Measurements from ENCODE around the gene ENOX1. TPM values are rescaled to one million over a fixed set of nuclear protein-coding genes. Genes with fewer than 3 reads are reported as not detected.

ENOX1 gene
- total RNA-seq, 2 experiments from 2014 or later, result 2.4 TPM; not detected in 1

DNA sequence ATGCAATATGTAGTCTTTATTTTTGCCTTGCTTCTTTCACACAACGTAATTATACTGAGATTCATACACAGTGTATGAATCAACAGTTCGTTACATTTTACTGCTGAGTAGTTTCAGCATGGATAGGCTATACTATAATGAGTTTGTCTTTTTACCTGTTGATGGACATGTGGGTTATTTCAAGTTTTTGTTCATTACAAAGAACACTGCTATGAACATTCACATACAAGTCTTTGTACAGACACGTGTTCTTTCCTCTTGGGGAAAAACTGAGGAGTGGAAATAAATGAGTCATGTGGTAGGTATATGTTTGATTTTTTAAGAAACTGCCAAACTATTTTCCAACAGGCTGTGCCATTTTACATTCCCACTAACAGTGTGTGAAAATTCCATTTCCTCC lies 35.1 kb downstream of the ENOX1 start:
- DNase-seq, result no peak
- H3K27me3 Mint-ChIP-seq, result peaks cover 41% of the 10 kb centered on the region
- H3K27ac Mint-ChIP-seq, result no peak overlapping the region
- no peak overlapping the region for H3K4me3 Mint-ChIP-seq
- no peaks in the 10 kb centered on the region for H3K9me3 Mint-ChIP-seq (ENCODE audit: low read depth)
- H3K4me1 Mint-ChIP-seq, result no peaks in the 10 kb centered on the region
- H3K36me3 Mint-ChIP-seq, result no peaks in the 10 kb centered on the region
- ATAC-seq, result no peak
- CTCF ChIA-PET, result no interaction called here

DNA sequence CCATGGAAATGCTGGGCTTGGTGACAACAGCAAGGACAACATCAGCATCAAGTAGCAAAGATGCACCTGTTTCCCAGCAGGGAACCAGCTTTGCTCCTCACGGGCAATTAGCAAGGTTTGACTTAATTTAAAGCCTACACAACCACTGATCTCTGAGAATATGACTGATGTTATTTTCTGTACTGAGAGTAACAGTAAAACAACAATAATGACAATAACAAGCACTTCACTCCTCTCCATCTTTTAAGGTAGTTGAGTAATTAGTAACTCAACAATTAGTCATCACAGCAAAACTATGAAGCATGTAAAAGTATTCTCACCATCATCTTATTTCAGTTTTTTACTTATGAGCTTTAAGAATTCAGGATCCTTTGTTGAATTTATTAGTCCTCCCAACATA lies 37.3 kb downstream of the ENOX1 start:
- Mint-ChIP-seq H3K27me3 (peaks cover 41% of the 10 kb centered on the region), H3K4me1 (no peaks in the 10 kb centered on the region), H3K4me3 (no peak overlapping the region), H3K27ac (no peak overlapping the region), H3K9me3 (ENCODE audit: low read depth) (no peaks in the 10 kb centered on the region), H3K36me3 (no peaks in the 10 kb centered on the region)
- DNase-seq (no peak), ATAC-seq (no peak)
- CTCF ChIA-PET, result no interaction called here

DNA sequence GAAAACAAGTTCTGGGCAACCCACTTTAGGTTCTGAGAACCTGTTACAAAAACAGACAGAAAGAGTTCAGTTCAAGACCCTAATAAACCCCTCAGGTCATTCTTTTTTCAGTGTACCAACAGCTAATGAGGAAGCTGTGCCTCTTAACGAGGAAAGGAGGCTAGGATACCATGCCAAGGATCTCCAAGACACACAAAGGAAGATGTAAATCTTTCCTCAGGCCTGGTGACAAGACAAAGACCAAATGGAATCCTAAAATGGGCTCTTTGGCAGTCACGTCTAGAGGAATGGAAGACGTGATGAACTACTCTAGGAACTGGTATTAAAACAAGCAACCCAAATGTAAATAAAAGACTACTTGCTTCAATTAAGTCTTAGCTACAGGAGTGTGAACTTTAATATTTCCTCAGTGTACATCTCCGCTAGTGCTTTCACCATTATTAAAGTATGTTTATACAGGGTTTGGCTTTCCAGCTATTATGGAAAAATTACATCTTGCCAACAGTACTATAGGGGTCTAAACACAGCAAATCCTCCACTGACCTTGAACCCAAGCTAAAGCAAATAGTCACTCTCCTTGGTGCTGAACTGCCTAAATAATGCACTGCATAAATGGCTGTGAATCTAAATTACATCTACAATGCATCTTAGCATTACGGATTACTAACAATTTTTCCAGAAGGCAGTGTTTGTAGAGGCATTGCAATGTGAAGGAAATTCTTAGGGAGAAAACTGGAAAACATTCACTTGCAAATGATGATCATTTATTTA lies 42.3 kb downstream of the ENOX1 start:
- H3K9me3 Mint-ChIP-seq (ENCODE audit: low read depth), result no peaks in the 10 kb centered on the region
- no peak overlapping the region for H3K4me3 Mint-ChIP-seq
- no peak for ATAC-seq

DNA sequence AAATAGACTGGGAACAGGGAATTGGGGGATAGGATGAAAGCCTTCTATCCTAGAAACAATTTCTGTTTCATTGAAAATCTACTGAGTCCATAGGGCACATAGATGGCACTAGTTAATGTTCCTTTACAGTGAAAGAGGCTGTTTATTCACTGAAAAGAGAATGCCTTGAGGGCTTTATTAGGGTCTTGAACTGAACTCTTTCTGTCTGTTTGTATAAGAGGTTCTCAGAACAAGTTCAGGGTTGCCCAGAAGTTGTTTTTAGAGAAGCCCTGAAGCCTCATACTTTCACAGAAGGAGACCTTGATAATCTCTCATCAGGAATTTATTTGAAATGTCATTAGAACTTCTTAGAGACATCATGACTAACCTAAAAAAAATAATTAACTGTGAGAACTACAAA lies 43.9 kb downstream of the ENOX1 start:
- DNase-seq, result no peak
- no peaks in the 10 kb centered on the region for H3K4me1 Mint-ChIP-seq
- CTCF ChIA-PET, result no interaction called here
- ATAC-seq, result no peak
- no peak overlapping the region for H3K4me3 Mint-ChIP-seq
- peaks cover 17% of the 10 kb centered on the region for H3K27me3 Mint-ChIP-seq
- H3K9me3 Mint-ChIP-seq (ENCODE audit: low read depth), result no peaks in the 10 kb centered on the region
- no peaks in the 10 kb centered on the region for H3K36me3 Mint-ChIP-seq
- H3K27ac Mint-ChIP-seq, result no peak overlapping the region

More for the DNA sequence above, 42.3 kb downstream of the ENOX1 start:
- Mint-ChIP-seq H3K27me3 (peaks cover 28% of the 10 kb centered on the region), H3K36me3 (no peaks in the 10 kb centered on the region), H3K27ac (no peak overlapping the region), H3K4me1 (no peaks in the 10 kb centered on the region)
- no peak for DNase-seq
- CTCF ChIA-PET, result no interaction called here

DNA sequence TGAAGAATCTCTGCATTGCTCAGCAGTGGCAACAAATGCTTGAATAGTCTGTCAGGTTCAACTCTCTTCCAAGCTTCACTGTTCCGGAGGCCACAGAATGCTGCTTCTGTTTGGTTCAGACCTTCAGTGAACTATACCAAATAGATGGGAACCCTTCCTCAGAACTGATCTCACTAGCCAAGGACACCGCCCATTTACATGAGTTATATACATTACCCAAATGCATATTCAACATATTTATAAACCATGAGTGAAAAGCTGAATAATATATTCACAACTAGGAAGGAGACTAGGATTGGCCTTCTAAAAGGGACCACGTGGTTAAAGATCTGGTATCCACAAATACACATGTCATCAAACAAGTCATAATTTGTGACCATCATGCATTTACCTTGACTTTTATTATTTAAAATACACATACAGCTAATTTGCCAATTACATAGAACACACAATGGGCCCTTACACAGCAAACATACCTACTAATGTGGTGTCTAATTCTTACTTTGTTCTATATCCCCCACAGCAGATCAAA lies 49.3 kb downstream of the ENOX1 start:
- no peak for ATAC-seq
- CTCF ChIA-PET, result no interaction called here
- Mint-ChIP-seq H3K27me3 (peaks cover 18% of the 10 kb centered on the region), H3K9me3 (ENCODE audit: low read depth) (no peaks in the 10 kb centered on the region), H3K27ac (no peak overlapping the region), H3K4me1 (no peaks in the 10 kb centered on the region), H3K36me3 (no peaks in the 10 kb centered on the region), H3K4me3 (no peak overlapping the region)
- DNase-seq, result no peak

DNA sequence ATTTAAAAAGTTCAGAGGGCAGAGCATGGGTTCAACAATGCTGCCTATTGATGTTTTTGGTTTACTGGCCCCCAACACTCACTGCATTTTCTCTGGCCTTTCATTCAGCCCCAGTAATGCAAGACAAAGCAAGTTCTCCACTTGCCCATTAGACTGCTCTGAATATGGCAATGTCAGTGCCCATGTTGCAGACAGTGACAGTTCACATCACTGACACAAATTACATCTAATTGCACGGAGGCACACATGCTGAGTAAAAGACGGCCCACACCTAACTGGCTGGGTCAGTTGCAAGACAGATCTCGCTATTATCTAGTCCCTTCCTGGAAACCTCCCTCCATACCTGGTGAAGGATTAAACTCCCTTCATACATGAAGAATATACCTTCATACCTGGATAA lies 54.0 kb downstream of the ENOX1 start:
- DNase-seq, result no peak
- ATAC-seq, result no peak
- Mint-ChIP-seq H3K4me3 (no peak overlapping the region), H3K36me3 (no peaks in the 10 kb centered on the region), H3K4me1 (no peaks in the 10 kb centered on the region), H3K27ac (no peak overlapping the region), H3K9me3 (ENCODE audit: low read depth) (no peaks in the 10 kb centered on the region), H3K27me3 (peaks cover 34% of the 10 kb centered on the region)
- CTCF ChIA-PET, result no interaction called here

DNA sequence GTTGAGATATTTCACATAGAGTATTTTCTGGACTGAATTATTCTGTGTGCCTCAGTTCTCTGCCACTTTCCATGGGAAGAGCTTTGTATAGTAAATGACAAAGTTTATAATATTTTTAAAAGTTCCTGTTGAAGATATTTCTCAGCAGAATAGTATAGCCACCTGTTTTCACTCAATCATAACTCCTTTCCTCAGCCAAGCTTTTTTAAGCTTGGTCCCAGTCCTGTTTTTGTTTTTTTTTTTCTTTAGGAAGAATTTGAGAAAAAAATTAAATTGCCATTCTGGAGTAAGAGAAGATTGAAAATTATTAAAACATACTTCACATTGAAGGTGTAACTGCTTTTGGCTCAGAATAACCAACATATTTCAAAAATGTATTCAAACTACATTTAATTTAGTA lies 55.5 kb downstream of the ENOX1 start:
- CTCF ChIA-PET, result interaction anchor here (0.7 kb wide), 1 partner anchor 75 kb away, joined by 3 read pairs; no protein-coding TSS in a partner anchor
- no peak overlapping the region for H3K27ac Mint-ChIP-seq
- ATAC-seq (no peak), DNase-seq (no peak)
- H3K4me3 Mint-ChIP-seq, result no peak overlapping the region
- no peaks in the 10 kb centered on the region for H3K9me3 Mint-ChIP-seq (ENCODE audit: low read depth)
- peaks cover 39% of the 10 kb centered on the region for H3K27me3 Mint-ChIP-seq
- H3K36me3 Mint-ChIP-seq, result no peaks in the 10 kb centered on the region
- H3K4me1 Mint-ChIP-seq, result no peaks in the 10 kb centered on the region

DNA sequence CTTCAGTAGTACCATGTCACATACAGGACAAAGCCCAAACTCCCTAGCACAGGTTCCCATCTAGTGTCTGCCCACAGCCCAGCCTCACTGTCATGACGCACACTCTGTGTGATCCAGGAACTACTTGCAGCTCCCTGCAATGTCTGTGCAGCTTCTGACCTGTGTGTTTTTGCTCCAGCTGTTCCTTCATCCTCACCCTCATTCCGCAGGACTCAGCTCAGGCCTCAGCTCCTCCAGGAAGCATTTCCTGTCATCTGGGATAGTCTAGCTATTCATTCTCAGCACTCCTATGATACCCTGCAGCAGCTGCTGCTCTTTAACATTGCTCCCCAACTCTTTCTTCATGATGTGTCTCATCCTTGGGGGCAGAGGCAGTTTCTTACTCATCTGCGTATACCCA lies 56.1 kb downstream of the ENOX1 start:
- ATAC-seq (no peak), DNase-seq (no peak)
- Mint-ChIP-seq H3K9me3 (ENCODE audit: low read depth) (no peaks in the 10 kb centered on the region), H3K4me3 (no peak overlapping the region), H3K4me1 (no peaks in the 10 kb centered on the region), H3K36me3 (no peaks in the 10 kb centered on the region), H3K27ac (no peak overlapping the region), H3K27me3 (peaks cover 36% of the 10 kb centered on the region)
- CTCF ChIA-PET, result no interaction called here

DNA sequence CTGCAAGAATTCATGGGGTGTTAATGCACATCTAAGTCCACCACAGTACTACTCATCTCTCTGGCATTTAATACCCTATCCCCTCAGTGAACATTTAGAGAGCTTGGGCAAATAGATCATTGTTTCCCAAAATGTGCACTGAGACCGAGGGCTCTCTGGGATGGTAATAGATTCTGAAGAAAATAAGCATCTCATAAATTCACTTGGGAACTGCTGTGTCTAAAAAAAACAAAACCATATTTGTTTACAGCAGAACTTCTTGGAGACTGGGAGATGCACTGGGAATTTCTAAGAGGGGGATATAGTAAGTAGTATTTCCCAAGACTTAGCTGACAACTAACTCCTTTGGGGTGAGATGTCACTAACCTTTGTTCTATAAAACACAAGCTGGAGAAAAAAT lies 58.4 kb downstream of the ENOX1 start:
- ATAC-seq (no peak), DNase-seq (no peak)
- Mint-ChIP-seq H3K4me3 (no peak overlapping the region), H3K27me3 (peaks cover 31% of the 10 kb centered on the region), H3K36me3 (no peaks in the 10 kb centered on the region), H3K4me1 (no peaks in the 10 kb centered on the region), H3K27ac (no peak overlapping the region), H3K9me3 (ENCODE audit: low read depth) (no peaks in the 10 kb centered on the region)
- CTCF ChIA-PET, result no interaction called here

DNA sequence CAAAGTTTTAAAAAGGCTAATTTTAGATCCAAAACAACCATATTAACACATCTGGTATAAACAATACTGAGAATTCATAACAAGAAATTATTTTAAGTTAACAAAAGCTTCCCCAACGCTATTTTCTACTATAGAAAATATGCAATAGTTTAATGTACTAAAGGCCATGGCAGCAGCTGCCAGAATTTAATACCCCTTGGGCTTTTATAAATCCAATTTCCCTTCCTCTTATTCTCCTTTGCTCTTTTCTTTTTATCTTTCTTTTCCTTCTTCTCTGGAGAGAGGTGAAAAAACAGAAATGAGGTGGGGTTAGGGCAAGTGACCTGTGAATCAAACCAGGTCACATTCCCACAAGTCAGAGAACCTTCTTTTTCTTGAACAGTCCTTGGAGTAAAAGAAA lies 58.9 kb downstream of the ENOX1 start:
- no peaks in the 10 kb centered on the region for H3K9me3 Mint-ChIP-seq (ENCODE audit: low read depth)

DNA sequence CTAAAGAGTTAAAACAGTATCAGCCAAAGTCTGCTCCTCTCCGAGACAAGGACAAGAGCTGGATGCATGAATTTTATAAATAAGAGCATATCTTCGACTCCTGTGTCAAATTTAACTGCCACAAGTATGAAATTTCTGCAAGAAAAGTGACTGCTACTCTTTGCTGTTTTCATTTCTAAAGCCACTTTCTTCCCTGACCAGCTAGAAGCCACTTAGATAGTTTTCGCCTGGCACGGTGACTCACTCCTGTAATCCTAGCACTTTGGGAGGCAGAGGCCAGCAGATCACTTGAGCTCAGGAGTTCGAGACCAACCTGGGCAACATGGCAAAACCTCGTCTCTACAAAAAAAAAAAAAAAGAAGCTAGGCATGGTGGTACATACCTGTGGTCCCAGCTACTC lies 61.3 kb downstream of the ENOX1 start:
- H3K4me3 Mint-ChIP-seq, result no peak overlapping the region
- no peaks in the 10 kb centered on the region for H3K9me3 Mint-ChIP-seq (ENCODE audit: low read depth)
- no peaks in the 10 kb centered on the region for H3K36me3 Mint-ChIP-seq
- H3K4me1 Mint-ChIP-seq, result no peaks in the 10 kb centered on the region
- H3K27ac Mint-ChIP-seq, result no peak overlapping the region
- CTCF ChIA-PET, result no interaction called here
- DNase-seq (no peak), ATAC-seq (no peak)
- peaks cover 26% of the 10 kb centered on the region for H3K27me3 Mint-ChIP-seq

More for the DNA sequence above, 58.9 kb downstream of the ENOX1 start:
- no peak overlapping the region for H3K4me3 Mint-ChIP-seq
- H3K27me3 Mint-ChIP-seq, result peaks cover 31% of the 10 kb centered on the region
- DNase-seq, result no peak
- H3K27ac Mint-ChIP-seq, result no peak overlapping the region
- H3K4me1 Mint-ChIP-seq, result no peaks in the 10 kb centered on the region
- H3K36me3 Mint-ChIP-seq, result no peaks in the 10 kb centered on the region
- no peak for ATAC-seq
- CTCF ChIA-PET, result no interaction called here

DNA sequence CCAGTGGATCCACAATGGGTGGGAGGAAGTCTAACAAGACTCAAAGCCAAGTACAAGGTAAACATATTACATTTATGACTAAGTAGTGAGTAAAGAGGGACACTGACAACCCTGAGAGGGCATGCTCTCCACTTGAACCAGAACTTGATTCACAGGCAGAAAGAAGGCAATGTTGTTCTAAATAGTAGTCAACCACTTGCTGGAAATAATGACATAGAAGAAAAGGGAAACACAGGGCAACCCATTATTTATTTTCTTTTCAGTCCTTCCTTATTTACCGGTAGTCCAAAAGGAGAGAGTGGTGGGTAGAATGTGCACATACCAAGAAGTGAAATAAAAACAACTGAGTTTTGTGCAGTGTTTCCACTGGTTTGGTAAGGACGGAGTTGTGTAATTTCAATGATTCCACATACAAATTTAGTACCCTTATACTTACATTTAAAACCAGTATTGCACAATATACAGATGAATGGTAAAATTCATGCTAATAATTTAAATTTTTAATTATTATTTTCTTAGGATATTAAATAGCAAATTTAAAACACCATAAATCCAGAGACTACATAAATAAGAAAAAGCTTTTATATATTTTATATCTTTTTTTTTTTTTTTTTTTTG lies 65.9 kb downstream of the ENOX1 start:
- Mint-ChIP-seq H3K27me3 (peaks cover 12% of the 10 kb centered on the region), H3K27ac (no peak overlapping the region)

DNA sequence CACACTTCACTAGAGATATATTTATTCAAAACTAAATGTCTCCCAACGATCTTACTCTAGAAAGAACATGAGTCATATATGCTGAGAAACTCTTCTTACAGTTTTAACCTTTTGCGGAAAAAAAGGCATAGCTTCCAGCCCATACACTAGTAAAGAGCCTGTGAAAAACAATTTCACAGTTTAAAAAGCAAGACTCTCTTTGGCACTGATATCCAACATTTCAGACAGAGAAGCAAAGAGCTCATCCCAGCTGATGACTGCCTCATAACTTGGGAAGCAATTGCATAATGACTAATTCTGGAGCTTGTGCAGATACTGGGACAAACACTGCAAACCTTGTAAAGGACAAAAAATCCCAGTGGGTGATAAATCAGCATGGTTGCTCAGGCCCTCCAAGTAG lies 88.0 kb downstream of the ENOX1 start:
- H3K9me3 Mint-ChIP-seq (ENCODE audit: low read depth), result no peaks in the 10 kb centered on the region
- CTCF ChIA-PET, result no interaction called here
- no peak overlapping the region for H3K4me3 Mint-ChIP-seq
- ATAC-seq (no peak), DNase-seq (no peak)
- H3K36me3 Mint-ChIP-seq, result no peaks in the 10 kb centered on the region
- no peaks in the 10 kb centered on the region for H3K4me1 Mint-ChIP-seq
- H3K27ac Mint-ChIP-seq, result no peak overlapping the region
- H3K27me3 Mint-ChIP-seq, result peaks cover 32% of the 10 kb centered on the region

More for the DNA sequence above, 65.9 kb downstream of the ENOX1 start:
- ATAC-seq (no peak), DNase-seq (no peak)
- Mint-ChIP-seq H3K36me3 (no peaks in the 10 kb centered on the region), H3K9me3 (ENCODE audit: low read depth) (no peaks in the 10 kb centered on the region), H3K4me3 (no peak overlapping the region), H3K4me1 (no peaks in the 10 kb centered on the region)
- CTCF ChIA-PET, result no interaction called here

DNA sequence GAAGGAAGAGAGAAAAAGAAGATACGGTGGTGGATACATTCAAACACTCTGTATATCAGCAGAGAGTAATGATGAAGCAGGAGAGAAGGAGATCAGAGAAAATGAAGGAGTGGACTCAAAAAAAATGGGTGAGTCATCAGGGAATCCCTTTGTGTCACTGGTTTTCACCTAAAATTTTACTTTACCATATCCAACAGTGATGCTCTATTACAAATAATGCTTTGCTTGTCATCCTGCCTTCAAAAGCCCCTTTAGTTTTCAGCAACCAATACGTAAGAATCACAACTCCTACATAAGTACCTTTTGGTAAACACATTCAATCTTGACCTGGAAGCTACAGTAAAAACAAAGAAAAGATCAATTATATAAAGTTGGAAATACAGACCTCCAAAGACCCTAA lies 88.8 kb downstream of the ENOX1 start:
- no peaks in the 10 kb centered on the region for H3K4me1 Mint-ChIP-seq
- no peak for ATAC-seq
- no peaks in the 10 kb centered on the region for H3K9me3 Mint-ChIP-seq (ENCODE audit: low read depth)
- no peaks in the 10 kb centered on the region for H3K36me3 Mint-ChIP-seq
- H3K4me3 Mint-ChIP-seq, result no peak overlapping the region
- no peak overlapping the region for H3K27ac Mint-ChIP-seq
- CTCF ChIA-PET, result no interaction called here
- DNase-seq, result no peak
- peaks cover 31% of the 10 kb centered on the region for H3K27me3 Mint-ChIP-seq
